ENCODE data around the gene ATR. TPM values are rescaled to one million over a fixed set of nuclear protein-coding genes. Genes with fewer than 3 reads are reported as not detected.

The ATR gene
- total and polyA plus RNA-seq, 10 of the 15 experiments (the other 5 are each of a cell fraction or from before 2014, with no cell fraction given): 21.0 to 41.5 (median 30.1) TPM

DNA sequence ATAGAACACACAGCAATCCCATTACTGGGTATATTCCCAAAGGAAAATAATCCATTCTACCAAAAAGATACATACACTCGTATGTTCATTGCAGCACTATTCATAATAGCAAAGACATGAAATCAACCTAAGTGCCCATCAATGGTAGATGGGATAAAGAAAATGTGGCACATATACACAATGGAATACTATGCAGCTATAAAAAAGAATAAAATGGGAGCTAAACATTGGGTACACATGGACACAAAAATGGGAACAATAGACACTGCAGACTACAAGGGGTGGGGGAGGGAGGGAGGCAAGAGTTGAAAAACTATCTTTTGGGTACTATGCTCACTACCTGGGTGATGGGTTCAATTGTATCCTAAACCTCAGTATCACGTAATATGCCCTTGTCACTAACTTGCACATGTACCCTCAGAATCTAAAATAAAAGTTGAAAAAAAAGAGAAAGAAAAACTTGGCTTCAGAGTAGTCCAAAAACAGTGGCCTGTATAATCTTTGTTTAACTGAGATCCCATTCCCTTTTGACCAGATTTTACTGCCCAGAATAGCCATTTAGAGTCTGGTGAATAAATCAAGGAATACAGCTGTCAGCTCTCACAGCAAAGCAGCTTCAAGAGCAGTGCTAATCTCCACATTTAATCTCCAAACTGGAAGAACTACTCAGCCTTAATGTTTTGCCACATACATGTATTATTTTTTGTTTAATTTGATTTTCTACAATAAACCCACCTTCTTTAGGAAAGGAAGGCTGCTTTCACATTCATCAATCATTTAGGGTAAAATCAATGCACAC, 76.1 kb downstream of the ATR start:
- ChIA-PET POLR2A (interaction anchor here (0.6 kb wide), 1 partner anchor 63 kb away, joined by 3 read pairs; no protein-coding TSS in a partner anchor), SMC1A (ENCODE audit: uncharacterized antibody, unreplicated experiment) (no interaction called here), CTCF (interaction anchor here (0.7 kb wide), 1 partner anchor 32 kb away, joined by 3 read pairs; no protein-coding TSS in a partner anchor), RAD21 (ENCODE audit: unreplicated experiment) (no interaction called here)
- 97% methylated on average over 2 of the region's 2 CpGs for WGBS (ENCODE audit: insufficient coverage, insufficient replicate concordance, low lambda C conversion rate, missing lambda C conversion rate)
- no peak overlapping the region for H3K4me3 ChIP-seq
- H3K4me2 ChIP-seq (ENCODE audit: control insufficient read depth, insufficient read depth): no peak overlapping the region
- no TSS peak for BruUV-seq (replicated peaks)
- no peak for ATAC-seq
- H3K9ac ChIP-seq (ENCODE audit: control insufficient read depth, insufficient read depth, low read length): no peak overlapping the region
- no peaks in the 10 kb centered on the region for H3K27me3 ChIP-seq (replicated peaks in 1 of 2; ENCODE audit: control insufficient read depth in 2 of 2, insufficient read depth in 2 of 2, low read length in 1 of 2)
- H3K36me3 ChIP-seq (ENCODE audit: control insufficient read depth in 2 of 2, insufficient read depth in 2 of 2, low read length in 1 of 2): peaks cover 1 to 2% of the 10 kb centered on the region in 2 experiments; a peak in 2 of 4 replicates
- intact Hi-C loops (cut with micrococcal nuclease; ENCODE audit: unreplicated experiment): no loop called here
- no peaks in the 10 kb centered on the region for H3K79me2 ChIP-seq (ENCODE audit: control insufficient read depth, insufficient read depth, low read length)
- no peaks in the 10 kb centered on the region for H3K4me1 ChIP-seq (ENCODE audit: control insufficient read depth, insufficient read depth, low read length)
- H4K20me1 ChIP-seq (ENCODE audit: control insufficient read depth, insufficient read depth): no peaks in the 10 kb centered on the region
- H2AFZ ChIP-seq (ENCODE audit: control insufficient read depth, low read depth, low read length): no peak overlapping the region
- no peak for FAIRE-seq
- H3K9me3 ChIP-seq (replicated peaks; ENCODE audit: control insufficient read depth, insufficient read depth, low read length): no peaks in the 10 kb centered on the region
- TF ChIP-seq HDAC6 (IDR thresholded peaks at IDR 0.05; ENCODE audit: unreplicated experiment): no peak
- no peak for TF ChIP-seq JUND (IDR thresholded peaks at IDR 0.05; ENCODE audit: low read depth, low read length)
- TF ChIP-seq SMAD5 (IDR thresholded peaks at IDR 0.05; ENCODE audit: low read depth): no peak
- no peak for TF ChIP-seq CHD2 (IDR thresholded peaks at IDR 0.05; ENCODE audit: borderline replicate concordance, low read depth, low read length)
- DNase-seq (ENCODE audit: low read depth, low spot score): no peak
- in situ Hi-C loops (cut with MboI): no loop called here
- no peak overlapping the region for H3K27ac ChIP-seq (ENCODE audit: control insufficient read depth, insufficient read depth)
